Bronchus fibroblast of lung (primary cell): Measurements from ENCODE around the gene DHX40. TPM values are rescaled to one million over a fixed set of nuclear protein-coding genes. Genes with fewer than 3 reads are reported as not detected.

ENCODE experiments used
- total RNA-seq: library from RNA; depleted of rRNA; stranded (reverse); fragments of >200 nt; gene quantifications from 2 replicates; pipeline ENCODE4 v1.2.3, GENCODE V29; 2015

DHX40 gene, protein sequence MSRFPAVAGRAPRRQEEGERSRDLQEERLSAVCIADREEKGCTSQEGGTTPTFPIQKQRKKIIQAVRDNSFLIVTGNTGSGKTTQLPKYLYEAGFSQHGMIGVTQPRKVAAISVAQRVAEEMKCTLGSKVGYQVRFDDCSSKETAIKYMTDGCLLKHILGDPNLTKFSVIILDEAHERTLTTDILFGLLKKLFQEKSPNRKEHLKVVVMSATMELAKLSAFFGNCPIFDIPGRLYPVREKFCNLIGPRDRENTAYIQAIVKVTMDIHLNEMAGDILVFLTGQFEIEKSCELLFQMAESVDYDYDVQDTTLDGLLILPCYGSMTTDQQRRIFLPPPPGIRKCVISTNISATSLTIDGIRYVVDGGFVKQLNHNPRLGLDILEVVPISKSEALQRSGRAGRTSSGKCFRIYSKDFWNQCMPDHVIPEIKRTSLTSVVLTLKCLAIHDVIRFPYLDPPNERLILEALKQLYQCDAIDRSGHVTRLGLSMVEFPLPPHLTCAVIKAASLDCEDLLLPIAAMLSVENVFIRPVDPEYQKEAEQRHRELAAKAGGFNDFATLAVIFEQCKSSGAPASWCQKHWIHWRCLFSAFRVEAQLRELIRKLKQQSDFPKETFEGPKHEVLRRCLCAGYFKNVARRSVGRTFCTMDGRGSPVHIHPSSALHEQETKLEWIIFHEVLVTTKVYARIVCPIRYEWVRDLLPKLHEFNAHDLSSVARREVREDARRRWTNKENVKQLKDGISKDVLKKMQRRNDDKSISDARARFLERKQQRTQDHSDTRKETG
- 26.8 and 27.4 TPM in 2 replicates for total RNA-seq

GRCh38 chr17:59565171-59565958 is at the start of gene DHX40:
TSS of gene DHX40 (plus strand) at chr17:59565610. CDS start at chr17:59565672, 62 bp downstream.

GRCh38 chr17:59619298-59620063 is 54.1 kb downstream of the DHX40 start, which contains the start of gene CLTC:
TSS of gene CLTC (plus strand) at chr17:59619895. CDS start at chr17:59620132, 237 bp downstream.

Other genes starting within 250 kb of the DHX40 start
- 1.3 and 1.5 TPM in 2 replicates for gene YPEL2, start 234.0 kb upstream of the DHX40 start, total RNA-seq
- gene CLTC, start 54.3 kb downstream of the DHX40 start, total RNA-seq: 200 and 230 TPM in 2 replicates
- 34.6 and 39.3 TPM in 2 replicates for gene PTRH2, start 141.8 kb downstream of the DHX40 start, total RNA-seq
- gene VMP1, start 142.0 kb downstream of the DHX40 start, total RNA-seq: 106 and 135 TPM in 2 replicates